B cell (primary cell): Measurements from ENCODE around the gene NIPAL3. TPM values are rescaled to one million over a fixed set of nuclear protein-coding genes. Genes with fewer than 3 reads are reported as not detected.

Source experiments
- ATAC-seq: fragments of 200-7000 bp; cut with Tn5 transposase; one replicate; pipeline ENCODE4 v1.10.0; 2021; ENCODE audit warnings: low read depth, mild to moderate bottlenecking, moderate number of reproducible peaks, moderate library complexity
- CTCF ChIA-PET: fragments of 350-600 bp; sonication (Branson Sonifier 250); formaldehyde crosslinking; loops from one replicate; lab custom pipeline; 2021; ENCODE audit warnings: antibody characterized with exemption, inconsistent platforms; lab: Charles Lee
- POLR2A ChIA-PET: fragments of 350-600 bp; sonication (Branson Sonifier 250); formaldehyde crosslinking; loops from one replicate; lab custom pipeline; 2021; ENCODE audit warnings: antibody characterized with exemption; lab: Charles Lee
- DNase-seq: peaks from one replicate; pipeline ENCODE4 v3.0.0; 2013
- H2AFZ ChIP-seq: 2 replicates; pipeline ENCODE4 v1.6.1; 2012; ENCODE audit warnings: mild to moderate bottlenecking, low read depth, low read length; ENCODE audit not compliant: insufficient read depth, poor library complexity, severe bottlenecking
- H3K27ac ChIP-seq, 2 donors: 1 replicate in 1 of 2; 2 replicates in 1 of 2; pipeline ENCODE4 v1.5.1; 2012 to 2013; ENCODE audit warnings: low read length in 2 of 2, mild to moderate bottlenecking in 2 of 2, moderate library complexity in 1 of 2
- H3K27me3 ChIP-seq, 4 experiments: fragments of 200-600 bp in 1 of 4; sonication (generic) in 1 of 4; replicated peaks in 1 of 4; 1 replicate in 2 of 4; 2 replicates in 2 of 4; pipeline versions ENCODE4 v1.6.1 to v1.7.0; 2013 to 2016; ENCODE audit warnings: low read length in 3 of 4, mild to moderate bottlenecking in 2 of 4, mixed read lengths in 1 of 4, moderate library complexity in 1 of 4; ENCODE audit not compliant: insufficient read depth in 4 of 4, control insufficient read depth in 3 of 4; ENCODE audit errors: control extremely low read depth in 1 of 4
- H3K36me3 ChIP-seq, 2 experiments: replicated peaks in 1 of 2; 1 replicate in 1 of 2; 2 replicates in 1 of 2; pipeline versions ENCODE4 v1.6.1 to v1.7.1; 2013; ENCODE audit warnings: low read length in 1 of 2; ENCODE audit not compliant: insufficient read depth in 2 of 2, control insufficient read depth in 1 of 2; ENCODE audit errors: control extremely low read depth in 1 of 2, extremely low read depth in 1 of 2
- H3K4me1 ChIP-seq, 2 donors: fragments of 200-600 bp in 1 of 2; sonication (generic) in 1 of 2; 1 replicate in 1 of 2; 2 replicates in 1 of 2; pipeline versions ENCODE4 v1.5.1 to v1.6.1; 2013 to 2017; ENCODE audit warnings: low read length in 2 of 2; ENCODE audit not compliant: control insufficient read depth in 2 of 2, insufficient read depth in 2 of 2
- H3K4me2 ChIP-seq: replicated peaks from 2 replicates; pipeline ENCODE3; 2012; ENCODE audit warnings: mild to moderate bottlenecking, low read depth, low read length; ENCODE audit not compliant: poor library complexity, severe bottlenecking
- H3K4me3 ChIP-seq, 5 experiments: fragments of 200-600 bp in 1 of 5; sonication (generic) in 1 of 5; 1 replicate in 3 of 5; 2 replicates in 2 of 5; pipeline versions ENCODE4 v1.5.1 to v1.7.0; 2011 to 2016; ENCODE audit warnings: low read length in 4 of 5, mild to moderate bottlenecking in 4 of 5, low read depth in 2 of 5, control low read depth in 1 of 5, moderate library complexity in 1 of 5; ENCODE audit not compliant: insufficient read depth in 1 of 5; ENCODE audit errors: control extremely low read depth in 1 of 5, extremely low read depth in 1 of 5
- H3K79me2 ChIP-seq: fragments of 200-600 bp; sonication (generic); one replicate; pipeline ENCODE4 v1.6.0; 2016; ENCODE audit warnings: low read length; ENCODE audit not compliant: control insufficient read depth, insufficient read depth
- H3K9ac ChIP-seq: fragments of 200-600 bp; sonication (generic); 2 replicates; pipeline ENCODE4 v1.6.1; 2017; ENCODE audit warnings: mild to moderate bottlenecking, low read length, moderate library complexity
- H3K9me3 ChIP-seq, 3 donors: one replicate each; pipeline versions ENCODE4 v1.6.1 to v1.7.1; 2013; ENCODE audit warnings: low read length in 2 of 3; ENCODE audit not compliant: control insufficient read depth in 2 of 3, insufficient read depth in 1 of 3; ENCODE audit errors: control extremely low read depth in 1 of 3
- H4K20me1 ChIP-seq: 2 replicates; pipeline ENCODE4 v1.6.0; 2012; ENCODE audit warnings: mild to moderate bottlenecking, low read length; ENCODE audit not compliant: insufficient read depth, control insufficient read depth, poor library complexity, severe bottlenecking
- H3K27ac Mint-ChIP-seq: one replicate; pipeline ENCODE4 v1.8.0; 2021; ENCODE audit warnings: mixed read lengths
- H3K27me3 Mint-ChIP-seq: one replicate; pipeline ENCODE4 v1.8.0; 2021; ENCODE audit warnings: mixed read lengths
- H3K4me1 Mint-ChIP-seq: one replicate; pipeline ENCODE4 v1.8.0; 2021; ENCODE audit warnings: mixed read lengths
- H3K4me3 Mint-ChIP-seq: one replicate; pipeline ENCODE4 v1.8.0; 2021; ENCODE audit warnings: mixed read lengths
- H3K9me3 Mint-ChIP-seq: one replicate; pipeline ENCODE4 v1.8.0; 2022; ENCODE audit warnings: mixed read lengths; ENCODE audit not compliant: insufficient read depth
- EZH2 ChIP-seq: IDR thresholded peaks from 2 replicates; pipeline ENCODE4 v1.6.1; 2012; ENCODE audit warnings: borderline replicate concordance, low read depth, mild to moderate bottlenecking, moderate library complexity, low read length; ENCODE audit not compliant: insufficient read depth, poor library complexity, severe bottlenecking
- WGBS: methylation state at CpG from one replicate; pipeline ENCODE4 v1.1.5; 2013; ENCODE audit warnings: missing lambda C conversion rate; ENCODE audit not compliant: insufficient coverage; 5-methylcytosine and 5-hydroxymethylcytosine counted together
- intact Hi-C: fragments of 100-400 bp; cut with micrococcal nuclease; formaldehyde crosslinking; loops from one replicate; pipeline ENCODE4 v1.10.0; 2022
- polyA plus RNA-seq: library from polyadenylated mRNA; depleted of rRNA; stranded (reverse); fragments of >200 nt; gene quantifications from 2 replicates; pipeline ENCODE4 v1.2.3, GENCODE V29; 2012
- total RNA-seq, 2 donors: library from RNA; stranded (reverse); fragments of 120-200 nt in 1 of 2; gene quantifications; 1 replicate in 1 of 2; 2 replicates in 1 of 2; pipeline versions ENCODE4 v1.2.3 to v1.2.4, GENCODE V29; 2013 to 2022
- TF ChIP-seq, protein P1 (sequence below): fragments of 200-600 bp; IDR thresholded peaks from one replicate; pipeline ENCODE4 v1.8.0; 2022; ENCODE audit warnings: antibody characterized with exemption, mild to moderate bottlenecking

NIPAL3 gene
- total and polyA plus RNA-seq, 2 donors (not counting 1 experiment from before 2014, with no cell fraction given) = 23.8 to 31.6 TPM

DNA sequence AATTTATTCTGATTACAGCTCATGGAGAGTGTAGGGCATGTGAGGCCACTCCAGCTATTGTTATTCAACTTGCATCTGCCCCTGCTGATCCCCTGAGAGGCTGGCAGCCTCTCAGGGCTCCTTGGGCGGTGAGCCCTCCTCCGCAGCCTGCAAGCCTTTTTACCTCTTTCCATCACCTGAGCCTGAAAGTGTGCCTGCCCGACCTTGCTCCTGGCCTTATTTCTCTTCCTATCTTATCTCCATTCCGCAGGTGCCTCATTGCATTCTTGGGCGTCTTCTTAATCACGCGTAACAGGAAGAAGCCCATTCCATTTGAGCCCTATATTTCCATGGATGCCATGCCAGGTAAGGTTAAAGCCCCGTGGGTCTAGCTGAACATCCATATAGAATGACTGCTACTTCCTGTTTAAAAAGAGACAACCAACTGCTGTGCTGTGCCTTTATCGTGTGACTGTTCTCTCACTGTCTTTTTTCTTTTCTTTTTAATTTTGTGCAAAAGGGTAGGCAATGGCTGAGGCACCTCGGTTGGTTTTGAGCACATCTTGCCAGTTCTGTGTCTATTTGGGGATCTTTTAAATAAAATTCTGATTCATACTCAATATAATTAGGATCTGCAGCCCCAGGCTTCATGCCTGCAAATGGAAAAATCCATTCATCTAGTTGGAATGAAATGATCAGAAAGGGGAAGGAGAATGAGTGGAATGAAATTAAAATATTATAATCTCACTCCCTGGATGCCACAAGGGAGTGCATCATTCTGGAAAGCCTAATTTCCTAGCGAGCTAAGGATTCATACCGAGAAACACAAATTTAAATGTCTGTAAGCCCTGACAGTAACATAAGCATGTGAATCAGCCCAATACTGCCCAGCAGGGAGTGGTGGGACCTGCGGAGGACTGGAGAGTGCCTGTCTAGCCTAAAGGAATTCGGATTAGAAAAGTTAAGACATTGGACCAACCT lies 48.5 kb downstream of the NIPAL3 start:
- intact Hi-C loops = no loop called here
- Histone ChIP-seq H3K9me3 (peaks cover 0 to 6% (median 0%) of the 10 kb centered on the region in 3 donors), H3K27ac (no peak overlapping the region), H3K79me2 (no peaks in the 10 kb centered on the region), H3K4me2 (no peak overlapping the region), H3K36me3 (peaks cover 0 to 63% of the 10 kb centered on the region in 2 experiments), H4K20me1 (no peaks in the 10 kb centered on the region), H3K9ac (no peak overlapping the region), H2AFZ (no peak overlapping the region), H3K4me1 (peaks cover 5 to 7% of the 10 kb centered on the region in 2 donors), H3K27me3 (no peaks in the 10 kb centered on the region), H3K4me3 (no peak overlapping the region)
- WGBS = 93% methylated on average over 12 of the region's 14 CpGs
- Mint-ChIP-seq H3K27ac (no peak overlapping the region), H3K27me3 (no peaks in the 10 kb centered on the region), H3K4me1 (peaks cover 7% of the 10 kb centered on the region), H3K4me3 (no peak overlapping the region), H3K9me3 (no peaks in the 10 kb centered on the region)
- ATAC-seq (no peak), DNase-seq (no peak)
- ChIA-PET CTCF (interaction anchor here (0.5 kb wide), 1 partner anchor 74 kb away, joined by 3 read pairs; no protein-coding TSS in a partner anchor), POLR2A (no interaction called here)
- TF ChIP-seq, protein P1, sequence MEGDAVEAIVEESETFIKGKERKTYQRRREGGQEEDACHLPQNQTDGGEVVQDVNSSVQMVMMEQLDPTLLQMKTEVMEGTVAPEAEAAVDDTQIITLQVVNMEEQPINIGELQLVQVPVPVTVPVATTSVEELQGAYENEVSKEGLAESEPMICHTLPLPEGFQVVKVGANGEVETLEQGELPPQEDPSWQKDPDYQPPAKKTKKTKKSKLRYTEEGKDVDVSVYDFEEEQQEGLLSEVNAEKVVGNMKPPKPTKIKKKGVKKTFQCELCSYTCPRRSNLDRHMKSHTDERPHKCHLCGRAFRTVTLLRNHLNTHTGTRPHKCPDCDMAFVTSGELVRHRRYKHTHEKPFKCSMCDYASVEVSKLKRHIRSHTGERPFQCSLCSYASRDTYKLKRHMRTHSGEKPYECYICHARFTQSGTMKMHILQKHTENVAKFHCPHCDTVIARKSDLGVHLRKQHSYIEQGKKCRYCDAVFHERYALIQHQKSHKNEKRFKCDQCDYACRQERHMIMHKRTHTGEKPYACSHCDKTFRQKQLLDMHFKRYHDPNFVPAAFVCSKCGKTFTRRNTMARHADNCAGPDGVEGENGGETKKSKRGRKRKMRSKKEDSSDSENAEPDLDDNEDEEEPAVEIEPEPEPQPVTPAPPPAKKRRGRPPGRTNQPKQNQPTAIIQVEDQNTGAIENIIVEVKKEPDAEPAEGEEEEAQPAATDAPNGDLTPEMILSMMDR = no peak
- no peak for TF ChIP-seq EZH2

DNA sequence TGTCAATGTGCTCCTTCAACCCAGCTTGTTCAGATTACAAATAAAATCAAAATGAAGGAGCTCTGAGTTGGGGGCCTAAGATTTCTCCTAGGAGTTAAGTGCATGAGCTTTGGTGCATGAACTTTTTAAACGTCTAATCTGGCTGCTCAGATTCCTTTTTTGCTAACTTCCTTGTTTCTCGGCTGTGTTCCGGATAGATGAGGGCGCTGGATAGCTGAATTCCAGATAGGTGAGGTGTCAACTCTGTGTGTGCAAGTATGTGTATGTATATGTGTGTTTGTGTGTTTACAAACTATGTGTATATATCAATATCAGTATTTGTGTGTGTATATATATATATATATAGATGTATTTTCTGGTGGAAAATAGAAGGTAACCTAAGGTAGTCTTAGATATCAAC lies 49.5 kb downstream of the NIPAL3 start:
- intact Hi-C loops = no loop called here
- Histone ChIP-seq H3K4me3 (no peak overlapping the region), H3K27me3 (no peaks in the 10 kb centered on the region), H3K4me2 (no peak overlapping the region), H2AFZ (no peak overlapping the region), H3K4me1 (peaks cover 5 to 7% of the 10 kb centered on the region in 2 donors), H3K79me2 (no peaks in the 10 kb centered on the region), H3K27ac (no peak overlapping the region), H4K20me1 (no peaks in the 10 kb centered on the region), H3K9ac (no peak overlapping the region), H3K36me3 (peaks cover 0 to 55% of the 10 kb centered on the region in 2 experiments), H3K9me3 (peaks cover 0 to 6% (median 0%) of the 10 kb centered on the region in 3 donors)
- Mint-ChIP-seq H3K27me3 (no peaks in the 10 kb centered on the region), H3K4me1 (peaks cover 7% of the 10 kb centered on the region), H3K4me3 (no peak overlapping the region), H3K9me3 (no peaks in the 10 kb centered on the region), H3K27ac (no peak overlapping the region)
- ATAC-seq (no peak), DNase-seq (no peak)
- CTCF ChIA-PET = no interaction called here
- POLR2A ChIA-PET = no interaction called here
- TF ChIP-seq, protein P1 = no peak
- TF ChIP-seq EZH2 = no peak
- WGBS = 81% methylated on average over 4 of the region's 4 CpGs
